ENCODE data around the gene HMGCS1. TPM values are rescaled to one million over a fixed set of nuclear protein-coding genes. Genes with fewer than 3 reads are reported as not detected.

The HMGCS1 gene
- total RNA-seq: 100 to 1,000 TPM in 1 of 2 donors, 10 to 100 TPM in 1; 81.2 to 102 TPM

GRCh38 chr5:43313035-43313853 is at the start of gene HMGCS1:
TSS of gene HMGCS1 (minus strand) at chr5:43313412. CDS start at chr5:43298965, 14,447 bp downstream.
- Mint-ChIP-seq H3K36me3 (peaks cover 10% of the 10 kb centered on the region), H3K4me1 (ENCODE audit: low read depth in 2 of 2) (peaks cover 38 to 45% of the 10 kb centered on the region in 2 donors), H3K27me3 (no peaks in the 10 kb centered on the region), H3K27ac (peak within 1 kb of the TSS; percentile 92 to 96), H3K4me3 (peak within 1 kb of the TSS; percentile 94), H3K9me3 (peaks cover 5% of the 10 kb centered on the region)
- DNase-seq (ENCODE audit: low spot score) (peak; percentile 99), ATAC-seq (peak; percentile 95 to 96)

- H3K27ac Mint-ChIP-seq: no peak overlapping the region
- no peak overlapping the region for H3K4me3 Mint-ChIP-seq
- H3K36me3 Mint-ChIP-seq: peaks cover 7% of the 10 kb centered on the region
- ATAC-seq (no peak), DNase-seq (ENCODE audit: low spot score) (no peak)
- peaks cover 3% of the 10 kb centered on the region for H3K9me3 Mint-ChIP-seq
- peaks cover 12 to 16% of the 10 kb centered on the region in 2 donors for H3K27me3 Mint-ChIP-seq
- no peaks in the 10 kb centered on the region for H3K4me1 Mint-ChIP-seq (ENCODE audit: low read depth in 2 of 2)
These were observed 45.5 kb upstream of the HMGCS1 start for GRCh38 chr5:43358726-43359125.

- Mint-ChIP-seq H3K27me3 (peaks cover 12 to 16% of the 10 kb centered on the region in 2 donors), H3K4me3 (no peak overlapping the region), H3K4me1 (ENCODE audit: low read depth in 2 of 2) (no peaks in the 10 kb centered on the region), H3K36me3 (peaks cover 7% of the 10 kb centered on the region), H3K27ac (no peak overlapping the region), H3K9me3 (peaks cover 3% of the 10 kb centered on the region)
- ATAC-seq (no peak), DNase-seq (ENCODE audit: low spot score) (no peak)
These were observed 45.1 kb upstream of the HMGCS1 start for GRCh38 chr5:43358301-43358700.

- peaks cover 12 to 16% of the 10 kb centered on the region in 2 donors for H3K27me3 Mint-ChIP-seq
- H3K4me1 Mint-ChIP-seq (ENCODE audit: low read depth in 2 of 2): no peaks in the 10 kb centered on the region
- H3K27ac Mint-ChIP-seq: no peak overlapping the region
- no peak overlapping the region for H3K4me3 Mint-ChIP-seq
- peaks cover 7% of the 10 kb centered on the region for H3K36me3 Mint-ChIP-seq
- peaks cover 3% of the 10 kb centered on the region for H3K9me3 Mint-ChIP-seq
- DNase-seq (ENCODE audit: low spot score): no peak
- ATAC-seq: no peak
These were observed 44.7 kb upstream of the HMGCS1 start for GRCh38 chr5:43357878-43358281.

GRCh38 chr5:43357067-43357466 is 43.9 kb upstream of the HMGCS1 start:
- H3K27me3 Mint-ChIP-seq: peaks cover 12 to 16% of the 10 kb centered on the region in 2 donors
- ATAC-seq (no peak), DNase-seq (ENCODE audit: low spot score) (no peak)
- H3K36me3 Mint-ChIP-seq: peaks cover 7% of the 10 kb centered on the region
- no peaks in the 10 kb centered on the region for H3K4me1 Mint-ChIP-seq (ENCODE audit: low read depth in 2 of 2)
- no peak overlapping the region for H3K4me3 Mint-ChIP-seq
- no peak overlapping the region for H3K27ac Mint-ChIP-seq
- H3K9me3 Mint-ChIP-seq: peaks cover 3% of the 10 kb centered on the region

- peaks cover 15 to 24% of the 10 kb centered on the region in 2 donors for H3K27me3 Mint-ChIP-seq
- H3K36me3 Mint-ChIP-seq: no peaks in the 10 kb centered on the region
- no peaks in the 10 kb centered on the region for H3K9me3 Mint-ChIP-seq
- DNase-seq (ENCODE audit: low spot score): no peak
- no peak overlapping the region for H3K27ac Mint-ChIP-seq
- no peak for ATAC-seq
- no peaks in the 10 kb centered on the region for H3K4me1 Mint-ChIP-seq (ENCODE audit: low read depth in 2 of 2)
- no peak overlapping the region for H3K4me3 Mint-ChIP-seq
These were observed 41.6 kb upstream of the HMGCS1 start for GRCh38 chr5:43354774-43355173.

GRCh38 chr5:43353668-43354067 is 40.5 kb upstream of the HMGCS1 start:
- ATAC-seq (peak in 1 of 2 donors; percentile 43), DNase-seq (ENCODE audit: low spot score) (no peak)
- Mint-ChIP-seq H3K27me3 (peaks cover 18 to 24% of the 10 kb centered on the region in 2 donors), H3K36me3 (no peaks in the 10 kb centered on the region), H3K4me3 (no peak overlapping the region), H3K4me1 (ENCODE audit: low read depth in 2 of 2) (no peaks in the 10 kb centered on the region), H3K27ac (no peak overlapping the region), H3K9me3 (no peaks in the 10 kb centered on the region)

GRCh38 chr5:43352915-43353314 is 39.7 kb upstream of the HMGCS1 start:
- Mint-ChIP-seq H3K9me3 (no peaks in the 10 kb centered on the region), H3K27ac (no peak overlapping the region), H3K4me3 (no peak overlapping the region), H3K36me3 (no peaks in the 10 kb centered on the region), H3K27me3 (peaks cover 18 to 24% of the 10 kb centered on the region in 2 donors), H3K4me1 (ENCODE audit: low read depth in 2 of 2) (no peaks in the 10 kb centered on the region)
- no peak for ATAC-seq
- no peak for DNase-seq (ENCODE audit: low spot score)

- H3K36me3 Mint-ChIP-seq: no peaks in the 10 kb centered on the region
- H3K27ac Mint-ChIP-seq: no peak overlapping the region
- no peaks in the 10 kb centered on the region for H3K9me3 Mint-ChIP-seq
- no peaks in the 10 kb centered on the region for H3K4me1 Mint-ChIP-seq (ENCODE audit: low read depth in 2 of 2)
- H3K4me3 Mint-ChIP-seq: no peak overlapping the region
- H3K27me3 Mint-ChIP-seq: peaks cover 18 to 31% of the 10 kb centered on the region in 2 donors
- ATAC-seq (no peak), DNase-seq (ENCODE audit: low spot score) (no peak)
These were observed 38.9 kb upstream of the HMGCS1 start for GRCh38 chr5:43352131-43352530.

GRCh38 chr5:43348861-43349363 is 35.7 kb upstream of the HMGCS1 start:
- Mint-ChIP-seq H3K4me1 (ENCODE audit: low read depth in 2 of 2) (no peaks in the 10 kb centered on the region), H3K27ac (no peak overlapping the region), H3K27me3 (peaks cover 17 to 23% of the 10 kb centered on the region in 2 donors), H3K9me3 (no peaks in the 10 kb centered on the region), H3K4me3 (no peak overlapping the region), H3K36me3 (no peaks in the 10 kb centered on the region)
- ATAC-seq (no peak), DNase-seq (ENCODE audit: low spot score) (no peak)

GRCh38 chr5:43348207-43348606 is 35.0 kb upstream of the HMGCS1 start:
- peaks cover 4% of the 10 kb centered on the region for H3K9me3 Mint-ChIP-seq
- ATAC-seq (no peak), DNase-seq (ENCODE audit: low spot score) (no peak)
- no peak overlapping the region for H3K27ac Mint-ChIP-seq
- H3K27me3 Mint-ChIP-seq: peaks cover 23 to 28% of the 10 kb centered on the region in 2 donors
- peaks cover 5% of the 10 kb centered on the region for H3K36me3 Mint-ChIP-seq
- no peak overlapping the region for H3K4me3 Mint-ChIP-seq
- no peaks in the 10 kb centered on the region for H3K4me1 Mint-ChIP-seq (ENCODE audit: low read depth in 2 of 2)

- DNase-seq (ENCODE audit: low spot score) (no peak), ATAC-seq (peak; percentile 41 to 85)
- peaks cover 24 to 46% of the 10 kb centered on the region in 2 donors for H3K27me3 Mint-ChIP-seq
- H3K4me1 Mint-ChIP-seq (ENCODE audit: low read depth in 2 of 2): peaks cover 11 to 14% of the 10 kb centered on the region in 2 donors
- peaks cover 22% of the 10 kb centered on the region for H3K36me3 Mint-ChIP-seq
- H3K4me3 Mint-ChIP-seq: peak overlapping the region; percentile 0
- H3K9me3 Mint-ChIP-seq: peaks cover 15% of the 10 kb centered on the region
- H3K27ac Mint-ChIP-seq: peak overlapping the region in 1 of 2 donors; percentile 38
These were observed 25.6 kb upstream of the HMGCS1 start for GRCh38 chr5:43338862-43339261.

- H3K4me1 Mint-ChIP-seq (ENCODE audit: low read depth in 2 of 2): peaks cover 11 to 14% of the 10 kb centered on the region in 2 donors
- DNase-seq (ENCODE audit: low spot score) (no peak), ATAC-seq (peak; percentile 82 to 83)
- H3K4me3 Mint-ChIP-seq: peak overlapping the region; percentile 1
- H3K36me3 Mint-ChIP-seq: peaks cover 29% of the 10 kb centered on the region
- peaks cover 29 to 47% of the 10 kb centered on the region in 2 donors for H3K27me3 Mint-ChIP-seq
- peaks cover 21% of the 10 kb centered on the region for H3K9me3 Mint-ChIP-seq
- peak overlapping the region in 1 of 2 donors; percentile 12 for H3K27ac Mint-ChIP-seq
These were observed 22.9 kb upstream of the HMGCS1 start for GRCh38 chr5:43336159-43336558.

GRCh38 chr5:43335681-43336080 is 22.5 kb upstream of the HMGCS1 start:
- DNase-seq (ENCODE audit: low spot score) (no peak), ATAC-seq (no peak)
- peaks cover 21% of the 10 kb centered on the region for H3K9me3 Mint-ChIP-seq
- H3K4me1 Mint-ChIP-seq (ENCODE audit: low read depth in 2 of 2): peaks cover 11 to 14% of the 10 kb centered on the region in 2 donors
- peaks cover 29 to 48% of the 10 kb centered on the region in 2 donors for H3K27me3 Mint-ChIP-seq
- peak overlapping the region in 1 of 2 donors; percentile 12 for H3K27ac Mint-ChIP-seq
- H3K4me3 Mint-ChIP-seq: no peak overlapping the region
- peaks cover 29% of the 10 kb centered on the region for H3K36me3 Mint-ChIP-seq
